HEK293 (cell line): Measurements from ENCODE around the gene MAP3K13.
A peak's percentile ranks its signal among the peaks of the same experiment; 100 is the strongest.

Source experiments
- CTCF ChIA-PET: fragments of 350-600 bp; formaldehyde crosslinking; extraction: SDS; loops from one replicate; lab custom pipeline; 2021; ENCODE audit warnings: antibody characterized with exemption; lab: Yijun Ruan, JAX
- POLR2A ChIA-PET: fragments of 300-600 bp; formaldehyde crosslinking; extraction: SDS; loops from one replicate; lab custom pipeline; 2020; ENCODE audit warnings: antibody characterized with exemption, inconsistent platforms; lab: Yijun Ruan, JAX
- H3K27ac ChIP-seq: fragments of 200-500 bp; sonication (Bioruptor generic); 2 replicates; pipeline ENCODE4 v1.5.1; 2014; ENCODE audit warnings: low read depth, low read length, control low read depth, inconsistent platforms; ENCODE audit errors: extremely low read depth
- H3K36me3 ChIP-seq, 2 experiments: fragments of 200-500 bp in 1 of 2; sonication (Bioruptor generic) in 1 of 2; 1 replicate in 1 of 2; 2 replicates in 1 of 2; pipeline ENCODE4 v1.5.1; 2014 to 2017; ENCODE audit warnings: inconsistent platforms in 2 of 2, low read length in 2 of 2; ENCODE audit not compliant: control insufficient read depth in 2 of 2, insufficient read depth in 1 of 2
- H3K4me1 ChIP-seq: fragments of 200-500 bp; sonication (Bioruptor generic); 2 replicates; pipeline ENCODE4 v1.5.1; 2014; ENCODE audit warnings: mild to moderate bottlenecking, low read length, inconsistent platforms; ENCODE audit not compliant: control insufficient read depth, insufficient read depth
- H3K4me3 ChIP-seq: 2 replicates; pipeline ENCODE4 v1.5.1; 2011; ENCODE audit warnings: low read depth, mild to moderate bottlenecking, control low read depth, low read length, moderate library complexity
- H3K9me3 ChIP-seq: fragments of 200-500 bp; sonication (Bioruptor generic); 2 replicates; pipeline ENCODE4 v1.5.1; 2014; ENCODE audit warnings: low read depth, low read length, inconsistent platforms; ENCODE audit not compliant: control insufficient read depth, insufficient read depth
- OVOL3 ChIP-seq: fragments of 450-650 bp; formaldehyde crosslinking; IDR thresholded peaks from 2 replicates; pipeline ENCODE4 v1.5.1; 2016; ENCODE audit warnings: missing biosample characterization, missing genetic modification characterization
- REPIN1 ChIP-seq: fragments of 450-650 bp; formaldehyde crosslinking; IDR thresholded peaks from 2 replicates; pipeline ENCODE4 v1.5.1; 2017; ENCODE audit warnings: missing biosample characterization, missing genetic modification characterization, low read depth
- SCRT2 ChIP-seq: fragments of 450-650 bp; formaldehyde crosslinking; IDR thresholded peaks from 2 replicates; pipeline ENCODE4 v1.5.1; 2016; ENCODE audit warnings: missing biosample characterization, missing genetic modification characterization
- ZBTB1 ChIP-seq: fragments of 450-650 bp; formaldehyde crosslinking; IDR thresholded peaks from 2 replicates; pipeline ENCODE4 v1.5.1; 2016; ENCODE audit warnings: missing biosample characterization, missing genetic modification characterization
- ZNF10 ChIP-seq: fragments of 450-650 bp; formaldehyde crosslinking; IDR thresholded peaks from 2 replicates; pipeline ENCODE4 v1.5.1; 2017; ENCODE audit warnings: missing biosample characterization, missing genetic modification characterization
- ZNF112 ChIP-seq: fragments of 450-650 bp; formaldehyde crosslinking; IDR thresholded peaks from 2 replicates; pipeline ENCODE4 v1.5.0; 2017; ENCODE audit warnings: missing biosample characterization, missing genetic modification characterization
- ZNF366 ChIP-seq: fragments of 450-650 bp; formaldehyde crosslinking; conservative IDR thresholded peaks from 2 replicates; pipeline ENCODE4 v1.5.1; 2016; ENCODE audit warnings: missing biosample characterization, missing genetic modification characterization
- ZNF501 ChIP-seq: fragments of 450-650 bp; formaldehyde crosslinking; IDR thresholded peaks from 2 replicates; pipeline ENCODE4 v1.5.1; 2016; ENCODE audit warnings: missing biosample characterization, missing genetic modification characterization
- ZNF530 ChIP-seq: fragments of 450-650 bp; formaldehyde crosslinking; IDR thresholded peaks from 2 replicates; pipeline ENCODE4 v1.5.1; 2016; ENCODE audit warnings: low read depth, missing biosample characterization, missing genetic modification characterization
- ZNF585B ChIP-seq: fragments of 450-650 bp; formaldehyde crosslinking; IDR thresholded peaks from 2 replicates; pipeline ENCODE4 v1.5.1; 2016; ENCODE audit warnings: missing biosample characterization, missing genetic modification characterization
- ZNF660 ChIP-seq: fragments of 450-650 bp; IDR thresholded peaks from 2 replicates; pipeline ENCODE4 v1.5.1; 2018; ENCODE audit warnings: missing biosample characterization, mild to moderate bottlenecking, missing genetic modification characterization
- ZNF670 ChIP-seq: fragments of 450-650 bp; formaldehyde crosslinking; IDR thresholded peaks from 2 replicates; pipeline ENCODE4 v1.5.1; 2016; ENCODE audit warnings: missing biosample characterization, missing genetic modification characterization, low read depth
- ZNF777 ChIP-seq: fragments of 450-650 bp; formaldehyde crosslinking; IDR thresholded peaks from 2 replicates; pipeline ENCODE4 v1.5.1; 2017; ENCODE audit warnings: missing biosample characterization, missing genetic modification characterization, borderline replicate concordance
- TF ChIP-seq, protein P1 (sequence below): fragments of 450-650 bp; formaldehyde crosslinking; IDR thresholded peaks from 2 replicates; pipeline ENCODE4 v1.5.1; 2016; ENCODE audit warnings: missing biosample characterization, missing genetic modification characterization, borderline replicate concordance
- TF ChIP-seq, protein P2 (sequence below): fragments of 450-650 bp; IDR thresholded peaks from 2 replicates; pipeline ENCODE4 v1.5.1; 2018; ENCODE audit warnings: missing biosample characterization, mild to moderate bottlenecking, missing genetic modification characterization
- TF ChIP-seq, protein P3 (sequence below): fragments of 450-650 bp; formaldehyde crosslinking; IDR thresholded peaks from 2 replicates; pipeline ENCODE4 v1.5.1; 2016; ENCODE audit warnings: missing biosample characterization, missing genetic modification characterization, low read depth

Gene MAP3K13

DNA sequence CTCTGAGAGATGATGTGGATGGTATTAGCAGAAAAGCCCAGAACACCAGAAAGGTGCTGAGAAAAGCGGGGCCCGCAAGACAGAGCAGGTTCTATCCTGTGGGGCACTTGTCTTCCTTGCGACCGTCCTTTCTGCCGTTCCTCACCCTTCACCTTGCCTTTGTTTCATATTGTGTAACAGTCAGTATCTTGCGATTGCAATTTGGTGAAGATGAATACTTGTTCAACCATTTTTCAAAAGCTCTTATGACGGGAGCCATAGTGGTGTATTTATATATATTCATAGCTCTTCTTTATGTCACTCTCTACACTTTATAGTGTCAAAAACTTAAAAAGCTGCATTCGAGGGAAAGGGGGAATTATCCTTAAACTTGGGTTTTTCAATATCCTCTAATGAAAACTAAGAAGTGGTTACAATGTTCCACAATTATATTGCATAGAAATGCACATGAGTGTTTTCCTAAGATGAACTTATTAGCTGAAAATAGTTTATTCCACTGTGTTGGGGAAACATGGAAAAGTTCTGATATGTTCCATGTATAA is 797 bp downstream of the MAP3K13 start:
- no peak overlapping the region for H3K27ac ChIP-seq
- H3K4me3 ChIP-seq, result peak overlapping the region; percentile 55
- H3K4me1 ChIP-seq, result peaks cover 3% of the 10 kb centered on the region; the same call in 1 of the 2 replicates
- H3K36me3 ChIP-seq, result no peaks in the 10 kb centered on the region
- CTCF ChIA-PET, result interaction anchor here (1.0 to 1.8 kb wide), 2 partner anchors 9 to 10 kb away, joined by 3 to 8 read pairs; no protein-coding TSS in a partner anchor
- H3K9me3 ChIP-seq, result no peaks in the 10 kb centered on the region
- TF ChIP-seq ZNF501 (tag by site-specific recombination), result no peak
- no peak for TF ChIP-seq OVOL3 (tag by site-specific recombination)
- no peak for TF ChIP-seq ZBTB1 (tag by site-specific recombination)
- no peak for TF ChIP-seq ZNF366
- no peak for TF ChIP-seq ZNF777 (tag by site-specific recombination)
- TF ChIP-seq ZNF585B, result no peak
- TF ChIP-seq SCRT2 (tag by site-specific recombination), result no peak
- no peak for TF ChIP-seq ZNF660
- no peak for TF ChIP-seq ZNF10 (tag by site-specific recombination)
- no peak for TF ChIP-seq ZNF112 (tag by site-specific recombination)
- no peak for TF ChIP-seq ZNF530 (tag by site-specific recombination)
- no peak for TF ChIP-seq ZNF670 (tag by site-specific recombination)
- no peak for TF ChIP-seq REPIN1 (tag by site-specific recombination)
- TF ChIP-seq, protein P1, sequence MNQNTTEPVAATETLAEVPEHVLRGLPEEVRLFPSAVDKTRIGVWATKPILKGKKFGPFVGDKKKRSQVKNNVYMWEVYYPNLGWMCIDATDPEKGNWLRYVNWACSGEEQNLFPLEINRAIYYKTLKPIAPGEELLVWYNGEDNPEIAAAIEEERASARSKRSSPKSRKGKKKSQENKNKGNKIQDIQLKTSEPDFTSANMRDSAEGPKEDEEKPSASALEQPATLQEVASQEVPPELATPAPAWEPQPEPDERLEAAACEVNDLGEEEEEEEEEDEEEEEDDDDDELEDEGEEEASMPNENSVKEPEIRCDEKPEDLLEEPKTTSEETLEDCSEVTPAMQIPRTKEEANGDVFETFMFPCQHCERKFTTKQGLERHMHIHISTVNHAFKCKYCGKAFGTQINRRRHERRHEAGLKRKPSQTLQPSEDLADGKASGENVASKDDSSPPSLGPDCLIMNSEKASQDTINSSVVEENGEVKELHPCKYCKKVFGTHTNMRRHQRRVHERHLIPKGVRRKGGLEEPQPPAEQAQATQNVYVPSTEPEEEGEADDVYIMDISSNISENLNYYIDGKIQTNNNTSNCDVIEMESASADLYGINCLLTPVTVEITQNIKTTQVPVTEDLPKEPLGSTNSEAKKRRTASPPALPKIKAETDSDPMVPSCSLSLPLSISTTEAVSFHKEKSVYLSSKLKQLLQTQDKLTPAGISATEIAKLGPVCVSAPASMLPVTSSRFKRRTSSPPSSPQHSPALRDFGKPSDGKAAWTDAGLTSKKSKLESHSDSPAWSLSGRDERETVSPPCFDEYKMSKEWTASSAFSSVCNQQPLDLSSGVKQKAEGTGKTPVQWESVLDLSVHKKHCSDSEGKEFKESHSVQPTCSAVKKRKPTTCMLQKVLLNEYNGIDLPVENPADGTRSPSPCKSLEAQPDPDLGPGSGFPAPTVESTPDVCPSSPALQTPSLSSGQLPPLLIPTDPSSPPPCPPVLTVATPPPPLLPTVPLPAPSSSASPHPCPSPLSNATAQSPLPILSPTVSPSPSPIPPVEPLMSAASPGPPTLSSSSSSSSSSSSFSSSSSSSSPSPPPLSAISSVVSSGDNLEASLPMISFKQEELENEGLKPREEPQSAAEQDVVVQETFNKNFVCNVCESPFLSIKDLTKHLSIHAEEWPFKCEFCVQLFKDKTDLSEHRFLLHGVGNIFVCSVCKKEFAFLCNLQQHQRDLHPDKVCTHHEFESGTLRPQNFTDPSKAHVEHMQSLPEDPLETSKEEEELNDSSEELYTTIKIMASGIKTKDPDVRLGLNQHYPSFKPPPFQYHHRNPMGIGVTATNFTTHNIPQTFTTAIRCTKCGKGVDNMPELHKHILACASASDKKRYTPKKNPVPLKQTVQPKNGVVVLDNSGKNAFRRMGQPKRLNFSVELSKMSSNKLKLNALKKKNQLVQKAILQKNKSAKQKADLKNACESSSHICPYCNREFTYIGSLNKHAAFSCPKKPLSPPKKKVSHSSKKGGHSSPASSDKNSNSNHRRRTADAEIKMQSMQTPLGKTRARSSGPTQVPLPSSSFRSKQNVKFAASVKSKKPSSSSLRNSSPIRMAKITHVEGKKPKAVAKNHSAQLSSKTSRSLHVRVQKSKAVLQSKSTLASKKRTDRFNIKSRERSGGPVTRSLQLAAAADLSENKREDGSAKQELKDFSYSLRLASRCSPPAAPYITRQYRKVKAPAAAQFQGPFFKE (tag by site-specific recombination), result no peak
- TF ChIP-seq, protein P2, sequence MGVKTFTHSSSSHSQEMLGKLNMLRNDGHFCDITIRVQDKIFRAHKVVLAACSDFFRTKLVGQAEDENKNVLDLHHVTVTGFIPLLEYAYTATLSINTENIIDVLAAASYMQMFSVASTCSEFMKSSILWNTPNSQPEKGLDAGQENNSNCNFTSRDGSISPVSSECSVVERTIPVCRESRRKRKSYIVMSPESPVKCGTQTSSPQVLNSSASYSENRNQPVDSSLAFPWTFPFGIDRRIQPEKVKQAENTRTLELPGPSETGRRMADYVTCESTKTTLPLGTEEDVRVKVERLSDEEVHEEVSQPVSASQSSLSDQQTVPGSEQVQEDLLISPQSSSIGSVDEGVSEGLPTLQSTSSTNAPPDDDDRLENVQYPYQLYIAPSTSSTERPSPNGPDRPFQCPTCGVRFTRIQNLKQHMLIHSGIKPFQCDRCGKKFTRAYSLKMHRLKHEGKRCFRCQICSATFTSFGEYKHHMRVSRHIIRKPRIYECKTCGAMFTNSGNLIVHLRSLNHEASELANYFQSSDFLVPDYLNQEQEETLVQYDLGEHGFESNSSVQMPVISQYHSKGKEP (tag by site-specific recombination), result no peak
- TF ChIP-seq, protein P3, sequence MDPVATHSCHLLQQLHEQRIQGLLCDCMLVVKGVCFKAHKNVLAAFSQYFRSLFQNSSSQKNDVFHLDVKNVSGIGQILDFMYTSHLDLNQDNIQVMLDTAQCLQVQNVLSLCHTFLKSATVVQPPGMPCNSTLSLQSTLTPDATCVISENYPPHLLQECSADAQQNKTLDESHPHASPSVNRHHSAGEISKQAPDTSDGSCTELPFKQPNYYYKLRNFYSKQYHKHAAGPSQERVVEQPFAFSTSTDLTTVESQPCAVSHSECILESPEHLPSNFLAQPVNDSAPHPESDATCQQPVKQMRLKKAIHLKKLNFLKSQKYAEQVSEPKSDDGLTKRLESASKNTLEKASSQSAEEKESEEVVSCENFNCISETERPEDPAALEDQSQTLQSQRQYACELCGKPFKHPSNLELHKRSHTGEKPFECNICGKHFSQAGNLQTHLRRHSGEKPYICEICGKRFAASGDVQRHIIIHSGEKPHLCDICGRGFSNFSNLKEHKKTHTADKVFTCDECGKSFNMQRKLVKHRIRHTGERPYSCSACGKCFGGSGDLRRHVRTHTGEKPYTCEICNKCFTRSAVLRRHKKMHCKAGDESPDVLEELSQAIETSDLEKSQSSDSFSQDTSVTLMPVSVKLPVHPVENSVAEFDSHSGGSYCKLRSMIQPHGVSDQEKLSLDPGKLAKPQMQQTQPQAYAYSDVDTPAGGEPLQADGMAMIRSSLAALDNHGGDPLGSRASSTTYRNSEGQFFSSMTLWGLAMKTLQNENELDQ (tag by site-specific recombination), result no peak
- POLR2A ChIA-PET, result no interaction called here
